Endodermal cell (in vitro differentiated cells): Measurements from ENCODE around the gene TESMIN. TPM values are rescaled to one million over a fixed set of nuclear protein-coding genes. Genes with fewer than 3 reads are reported as not detected.
A peak's percentile ranks its signal among the peaks of the same experiment; 100 is the strongest.

Experiments
- DNase-seq: peaks from one replicate; pipeline ENCODE4 v3.0.0-alpha.2; 2017
- H3K27ac ChIP-seq: 2 replicates; pipeline ENCODE4 v1.5.1; 2013; ENCODE audit warnings: mild to moderate bottlenecking, low read depth, low read length, moderate library complexity
- H3K27me3 ChIP-seq: 2 replicates; pipeline ENCODE4 v1.6.1; 2013; ENCODE audit warnings: mild to moderate bottlenecking, low read length, moderate library complexity; ENCODE audit not compliant: insufficient read depth, control insufficient read depth, poor library complexity, severe bottlenecking
- H3K36me3 ChIP-seq: 2 replicates; pipeline ENCODE4 v1.7.0; 2013; ENCODE audit warnings: mild to moderate bottlenecking, low read length, moderate library complexity; ENCODE audit not compliant: control insufficient read depth, insufficient read depth
- H3K4me1 ChIP-seq: one replicate; pipeline ENCODE4 v1.7.0; 2013; ENCODE audit warnings: low read length; ENCODE audit not compliant: control insufficient read depth, insufficient read depth
- H3K4me3 ChIP-seq: 2 replicates; pipeline ENCODE4 v1.5.1; 2013; ENCODE audit warnings: mild to moderate bottlenecking, low read length, moderate library complexity
- H3K9ac ChIP-seq: 2 replicates; pipeline ENCODE4 v1.6.1; 2013; ENCODE audit warnings: mild to moderate bottlenecking, low read length, moderate library complexity; ENCODE audit not compliant: poor library complexity, severe bottlenecking; ENCODE audit errors: extremely low read depth
- H3K9me3 ChIP-seq: 2 replicates; pipeline ENCODE4 v1.6.1; 2013; ENCODE audit warnings: mild to moderate bottlenecking, low read length, moderate library complexity; ENCODE audit not compliant: control insufficient read depth
- H3K27ac Mint-ChIP-seq: 2 replicates; pipeline ENCODE4 v1.8.0; 2020; ENCODE audit warnings: mixed read lengths
- H3K27me3 Mint-ChIP-seq: 2 replicates; pipeline ENCODE4 v1.8.0; 2021; ENCODE audit warnings: mild to moderate bottlenecking, mixed read lengths; ENCODE audit not compliant: insufficient read depth
- H3K36me3 Mint-ChIP-seq: 2 replicates; pipeline ENCODE4 v1.8.0; 2020; ENCODE audit warnings: low read depth, mixed read lengths
- H3K4me1 Mint-ChIP-seq: 2 replicates; pipeline ENCODE4 v1.8.0; 2020; ENCODE audit warnings: mixed read lengths
- H3K4me3 Mint-ChIP-seq: 2 replicates; pipeline ENCODE4 v1.8.0; 2020; ENCODE audit warnings: mild to moderate bottlenecking, moderate library complexity, mixed read lengths
- H3K9me3 Mint-ChIP-seq: 2 replicates; pipeline ENCODE4 v1.8.0; 2020; ENCODE audit warnings: mild to moderate bottlenecking, mixed read lengths
- CTCF ChIP-seq: fragments of 200-600 bp; sonication (generic); conservative IDR thresholded peaks from 2 replicates; pipeline ENCODE4 v1.5.0; 2021; ENCODE audit warnings: antibody characterized with exemption, mild to moderate bottlenecking
- WGBS, 2 experiments: methylation state at CpG; one replicate each; pipeline versions ENCODE4 v1.1.5 to v1.1.7; 2013; ENCODE audit warnings: missing lambda C conversion rate in 2 of 2, mixed read lengths in 1 of 2; ENCODE audit not compliant: insufficient coverage in 1 of 2, insufficient read length in 1 of 2; 5-methylcytosine and 5-hydroxymethylcytosine counted together
- total RNA-seq, 2 donors: library from RNA; stranded (reverse); fragmentation: NEBNext Ultra II Directional in 1 of 2; extraction: Animal tissue kit (Norgen Biotek cat#: 25700) in 1 of 2; gene quantifications; 2 replicates in 1 of 2; 3 replicates in 1 of 2; pipeline ENCODE4 v1.2.1, GENCODE V29; 2021

Gene TESMIN
- total RNA-seq, 2 donors from 2014 or later: 53.7 to 68.8 TPM

GRCh38 chr11:68673306-68673945 lies 77.9 kb downstream of the TESMIN start:
- no peaks in the 10 kb centered on the region for H3K27me3 Mint-ChIP-seq
- H3K4me1 Mint-ChIP-seq: peaks cover 2% of the 10 kb centered on the region
- H3K36me3 Mint-ChIP-seq: no peaks in the 10 kb centered on the region
- H3K36me3 ChIP-seq: no peaks in the 10 kb centered on the region
- H3K27ac ChIP-seq: no peak overlapping the region
- no peaks in the 10 kb centered on the region for H3K9me3 Mint-ChIP-seq
- 88 to 92% methylated on average over 5 to 6 of the region's 6 CpGs for WGBS, 2 experiments
- H3K4me3 Mint-ChIP-seq: no peak overlapping the region
- no peak overlapping the region for H3K9ac ChIP-seq
- no peak for TF ChIP-seq CTCF
- no peaks in the 10 kb centered on the region for H3K9me3 ChIP-seq
- DNase-seq: no peak
- H3K27me3 ChIP-seq: no peaks in the 10 kb centered on the region
- H3K4me3 ChIP-seq: no peak overlapping the region
- H3K4me1 ChIP-seq: no peaks in the 10 kb centered on the region
- no peak overlapping the region for H3K27ac Mint-ChIP-seq

- Histone ChIP-seq H3K9me3 (no peaks in the 10 kb centered on the region), H3K27ac (no peak overlapping the region), H3K4me3 (no peak overlapping the region), H3K4me1 (no peaks in the 10 kb centered on the region), H3K9ac (no peak overlapping the region), H3K27me3 (no peaks in the 10 kb centered on the region), H3K36me3 (no peaks in the 10 kb centered on the region)
- Mint-ChIP-seq H3K9me3 (no peaks in the 10 kb centered on the region), H3K4me3 (no peak overlapping the region), H3K4me1 (peaks cover 2% of the 10 kb centered on the region), H3K27ac (no peak overlapping the region), H3K27me3 (no peaks in the 10 kb centered on the region), H3K36me3 (no peaks in the 10 kb centered on the region)
- no peak for DNase-seq
- 90 to 94% methylated on average over 19 to 33 of the region's 33 CpGs for WGBS, 2 experiments
- TF ChIP-seq CTCF: peak; percentile 31
Measured at GRCh38 chr11:68670208-68670992, 80.9 kb downstream of the TESMIN start.

GRCh38 chr11:68669301-68670090 lies 81.8 kb downstream of the TESMIN start:
- DNase-seq: no peak
- Histone ChIP-seq H3K9me3 (no peaks in the 10 kb centered on the region), H3K4me3 (no peak overlapping the region), H3K9ac (no peak overlapping the region), H3K36me3 (no peaks in the 10 kb centered on the region), H3K27ac (no peak overlapping the region), H3K4me1 (no peaks in the 10 kb centered on the region), H3K27me3 (no peaks in the 10 kb centered on the region)
- TF ChIP-seq CTCF: no peak
- no peaks in the 10 kb centered on the region for H3K27me3 Mint-ChIP-seq
- no peak overlapping the region for H3K27ac Mint-ChIP-seq
- no peaks in the 10 kb centered on the region for H3K9me3 Mint-ChIP-seq
- no peak overlapping the region for H3K4me3 Mint-ChIP-seq
- peaks cover 2% of the 10 kb centered on the region for H3K4me1 Mint-ChIP-seq
- no peaks in the 10 kb centered on the region for H3K36me3 Mint-ChIP-seq
- 89 to 95% methylated on average over 23 to 27 of the region's 27 CpGs for WGBS, 2 experiments
